HUDEP-2 (cell line): ENCODE data around the gene TRMT2A.
A peak's percentile ranks its signal among the peaks of the same experiment; 100 is the strongest.

ENCODE experiments used
- DNase-seq, 76 experiments: peaks; one replicate each; lab custom pipeline; 2025; ENCODE audit not compliant: unreplicated experiment in 76 of 76; lab: John Stamatoyannopoulos, UW

TRMT2A gene

DNA sequence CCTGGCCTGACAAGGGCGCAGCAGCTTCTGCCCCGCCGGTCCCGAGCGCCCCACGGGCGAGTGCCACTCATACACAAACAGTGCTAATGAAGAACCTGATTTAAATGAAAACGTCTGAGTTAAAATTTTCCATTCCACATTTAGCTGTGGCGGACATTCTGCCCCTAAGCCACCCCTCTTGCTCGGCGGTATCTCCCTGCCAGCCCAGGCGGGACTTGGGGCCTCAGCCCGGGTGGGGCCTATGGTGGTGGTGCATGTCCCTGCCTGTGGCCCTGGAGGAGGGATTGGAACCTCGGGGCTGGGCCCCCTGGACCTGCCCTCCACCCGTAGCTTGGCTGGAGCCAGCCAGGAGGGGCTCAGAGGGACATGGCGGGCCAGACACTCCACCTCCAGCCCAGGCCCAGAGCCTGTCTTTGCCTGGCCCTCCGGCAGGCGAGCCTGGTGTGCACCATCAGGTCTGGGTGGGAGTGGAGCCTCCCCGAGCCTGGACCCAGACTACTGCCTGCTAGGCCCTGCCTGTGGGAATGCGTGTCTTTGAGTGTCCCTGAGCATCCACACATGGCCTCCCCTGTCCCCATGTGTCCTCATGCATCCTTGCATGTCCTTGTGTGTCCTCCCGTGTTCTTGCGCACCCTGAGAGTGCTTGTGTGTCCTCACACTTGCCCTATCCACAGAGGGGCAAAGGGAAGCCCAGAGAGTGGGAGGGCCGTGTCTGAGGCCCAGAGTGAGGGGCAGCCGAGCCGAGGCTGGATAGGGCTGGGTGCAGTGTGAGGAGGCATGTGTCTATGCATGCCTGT lies 19.0 kb upstream of the TRMT2A start:
- no peak for DNase-seq

GRCh38 chr22:20135265-20135664 lies 18.2 kb upstream of the TRMT2A start:
- DNase-seq, result peak in 8 of 76 experiments; percentile 12 to 34 (median 14)

GRCh38 chr22:20133930-20134549 lies 17.0 kb upstream of the TRMT2A start:
- no peak for DNase-seq

DNA sequence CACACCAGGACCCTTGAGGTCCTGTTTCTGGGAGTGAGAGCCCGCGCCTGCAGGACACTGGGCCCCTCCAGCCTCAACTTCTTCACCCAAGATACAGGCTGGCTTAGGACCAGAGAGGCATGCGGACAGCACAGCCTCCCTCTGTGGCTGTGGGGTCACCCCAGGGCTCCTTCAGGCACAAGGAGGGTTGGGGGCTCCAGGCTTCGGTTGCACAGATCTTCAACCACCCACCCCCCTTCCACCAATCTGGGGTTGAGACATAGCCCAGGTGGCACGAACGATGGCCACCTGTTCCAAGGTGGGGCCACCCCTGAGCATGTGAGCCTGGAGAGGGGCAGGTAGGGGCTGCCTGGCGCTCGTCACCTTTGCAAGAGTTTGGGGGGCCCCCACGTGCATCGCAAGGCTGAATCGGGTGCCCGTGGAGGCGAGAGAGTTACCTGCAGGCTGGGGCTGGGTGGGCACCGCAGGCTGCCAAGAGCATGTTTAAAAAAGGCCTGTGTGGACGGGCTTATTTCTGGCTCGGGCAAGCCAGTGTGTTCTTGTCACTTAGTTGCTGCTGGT lies 15.7 kb upstream of the TRMT2A start:
- no peak for DNase-seq

DNA sequence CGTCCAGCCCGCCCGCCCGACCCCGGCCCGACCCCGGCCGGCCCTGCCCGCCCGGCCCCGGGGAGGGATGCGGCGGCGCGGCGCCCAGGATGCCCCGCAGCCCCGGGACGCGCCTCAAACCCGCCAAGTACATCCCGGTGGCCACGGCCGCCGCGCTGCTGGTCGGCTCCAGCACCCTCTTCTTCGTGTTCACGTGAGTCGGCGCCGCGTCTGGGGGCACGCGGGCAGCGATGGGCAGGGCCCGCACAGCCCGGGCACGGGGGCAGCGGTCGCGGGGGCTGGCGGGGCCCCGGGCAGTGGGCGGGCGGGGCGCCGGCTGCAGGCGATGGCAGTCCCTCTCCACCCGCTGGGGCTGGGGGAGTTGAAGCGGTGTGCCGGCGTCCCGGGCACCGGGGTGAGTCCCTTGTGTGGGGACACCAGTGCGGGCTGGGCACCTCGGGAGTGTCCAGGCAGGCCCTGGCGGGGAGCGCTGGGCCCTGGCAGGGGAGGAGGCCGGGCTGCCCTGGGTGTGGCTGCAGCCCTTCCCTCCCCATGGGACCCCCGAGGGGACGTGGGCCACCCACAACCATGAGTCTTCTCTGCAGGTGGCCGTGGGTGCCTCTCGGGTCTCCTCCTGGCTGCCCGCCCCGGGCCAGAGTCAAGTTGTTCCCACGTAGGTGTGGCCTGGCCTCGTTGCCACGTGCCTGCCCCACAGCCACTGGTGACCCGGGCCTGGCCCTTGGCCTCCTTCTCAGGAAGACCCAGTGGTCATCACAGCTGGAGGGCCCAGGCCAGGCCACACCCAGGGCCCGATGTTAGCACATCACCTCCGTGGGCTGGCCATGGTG lies 15.0 kb upstream of the TRMT2A start:
- DNase-seq, result no peak

DNA sequence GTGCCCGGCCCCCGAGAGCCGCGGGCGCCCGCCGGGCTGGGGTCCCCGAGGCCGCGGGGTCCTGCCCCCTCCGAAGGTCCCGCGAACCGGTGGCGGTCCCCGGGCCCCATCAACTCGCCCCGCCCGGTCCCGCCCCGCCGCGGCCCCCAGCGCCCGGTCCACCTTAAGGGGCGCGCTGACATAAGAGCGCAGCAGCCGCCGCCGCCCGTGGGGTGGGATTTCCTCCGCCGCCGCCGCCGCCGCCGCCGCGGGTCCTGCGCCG lies 14.5 kb upstream of the TRMT2A start, which contains the start of gene ZDHHC8:
TSS of gene ZDHHC8 (plus strand) at position 208 of the 262 bp plus-strand sequence. CDS start 144 bp downstream, outside the sequence.
- DNase-seq, result no peak

GRCh38 chr22:20130731-20131596 lies 13.9 kb upstream of the TRMT2A start:
- peak in 43 of 76 experiments; percentile 9 to 63 (median 36) for DNase-seq

DNA sequence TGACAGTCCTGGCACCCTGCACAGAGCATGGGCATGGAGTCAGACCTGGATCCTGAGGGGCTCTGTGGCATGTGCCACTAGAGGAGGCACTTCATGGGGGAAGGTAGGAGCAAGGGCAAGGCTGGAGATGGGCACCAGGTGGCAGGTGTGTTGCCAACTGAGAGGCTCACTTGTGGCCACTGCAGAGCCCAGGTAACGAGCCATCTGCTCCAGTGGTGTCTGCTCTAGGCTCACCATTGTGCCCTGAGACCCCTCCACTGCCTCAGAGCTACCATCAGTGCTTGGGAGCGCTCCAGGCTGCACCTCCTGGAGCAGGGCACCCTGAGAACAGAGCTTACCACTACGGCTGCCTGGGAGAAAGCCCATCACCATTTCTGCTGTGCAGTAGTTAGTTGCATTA lies 13.3 kb upstream of the TRMT2A start:
- no peak for DNase-seq

DNA sequence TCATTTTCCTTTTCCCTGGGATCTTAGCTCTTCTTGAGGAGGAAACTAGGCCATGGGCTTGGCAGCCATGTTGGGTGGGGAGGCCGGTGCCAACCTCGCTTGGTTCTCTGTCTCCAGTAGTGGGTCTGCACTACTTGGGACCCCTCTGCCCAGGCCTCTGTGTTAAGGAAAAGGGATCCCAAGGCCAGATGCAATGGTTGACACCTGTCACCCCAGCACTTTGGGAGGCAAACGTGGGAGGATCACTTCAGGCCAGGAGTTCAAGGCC lies 12.7 kb upstream of the TRMT2A start:
- DNase-seq, result no peak

- peak in 16 of 76 experiments; percentile 8 to 43 (median 17) for DNase-seq
Observed at GRCh38 chr22:20128902-20129746, 12.1 kb upstream of the TRMT2A start.

DNA sequence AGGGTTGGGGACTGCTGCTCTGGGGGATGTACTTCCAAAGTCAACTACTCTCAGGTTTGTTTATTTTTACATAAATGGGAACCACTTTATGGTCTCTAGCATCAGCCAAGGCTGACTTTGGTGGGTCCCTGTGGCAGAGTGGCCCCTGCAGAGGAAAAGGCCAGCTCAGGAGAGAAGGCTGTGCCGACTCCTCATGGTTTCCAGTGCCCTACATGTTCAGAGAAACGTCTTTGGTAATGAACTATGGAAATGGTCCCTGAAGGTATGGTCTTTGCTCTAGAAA lies 11.5 kb upstream of the TRMT2A start:
- DNase-seq, result no peak

DNA sequence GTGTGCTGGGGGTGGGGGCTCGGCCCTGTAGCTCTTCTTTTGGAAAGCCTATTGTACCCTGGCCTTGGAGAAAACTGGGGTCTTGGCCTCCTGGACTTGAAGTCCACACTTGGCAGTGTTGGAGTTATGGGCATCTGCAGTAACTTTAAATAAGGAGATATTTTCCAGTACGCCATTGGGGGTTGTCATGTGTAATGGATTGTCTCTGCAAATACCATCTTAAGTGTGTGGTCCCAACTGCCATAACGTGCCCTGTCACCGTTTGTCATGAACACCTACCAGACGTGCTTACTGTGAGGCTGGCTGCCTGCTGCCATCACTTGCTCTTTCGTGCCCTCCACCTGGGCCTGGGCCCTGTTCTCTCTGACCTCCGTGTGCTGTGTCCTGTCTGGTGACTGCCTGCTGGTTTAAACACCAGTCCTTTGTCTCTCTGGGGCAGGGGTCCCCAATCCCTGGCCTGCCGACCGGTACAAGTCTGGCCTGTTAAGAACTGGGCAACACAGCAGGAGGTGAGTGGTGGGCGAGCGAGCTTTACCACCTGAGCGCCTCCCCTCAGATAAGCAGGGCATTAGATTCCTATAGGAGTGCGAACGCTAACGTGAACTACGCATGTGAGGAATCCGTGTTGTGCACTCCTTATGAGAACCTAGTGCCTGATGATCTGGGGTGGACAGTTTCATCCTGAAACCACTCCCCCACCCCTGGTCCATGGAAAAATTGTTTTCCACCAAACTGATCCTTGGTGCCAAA lies 11.0 kb upstream of the TRMT2A start:
- DNase-seq, result no peak

DNA sequence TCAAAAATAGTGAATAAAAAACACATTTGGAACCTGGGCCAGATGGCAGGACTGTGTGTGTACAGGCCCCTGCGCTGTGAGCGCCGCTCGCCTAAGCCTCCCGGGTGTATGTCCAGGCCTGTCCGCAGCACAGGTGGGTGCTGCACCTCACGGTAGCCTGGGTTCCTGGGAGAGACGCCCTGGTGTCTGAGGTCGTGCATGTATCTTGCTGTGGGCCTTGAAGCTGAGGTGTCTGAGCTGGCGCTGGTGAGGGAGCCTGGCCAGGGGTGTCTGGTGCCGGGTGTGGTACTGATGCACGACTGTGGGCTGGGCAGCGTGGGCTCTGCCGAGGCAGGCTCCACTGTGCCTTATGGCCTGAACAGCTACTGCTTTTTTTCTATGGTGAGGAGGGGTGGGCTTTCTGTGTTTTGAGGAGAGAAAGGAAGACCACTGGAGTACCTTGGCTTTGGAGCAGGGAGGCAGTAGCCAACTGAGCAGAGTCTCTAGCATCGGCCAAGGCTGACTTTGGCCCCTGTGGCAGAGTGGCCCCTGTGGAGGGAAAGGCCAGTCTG lies 10.4 kb upstream of the TRMT2A start:
- DNase-seq, result no peak

DNA sequence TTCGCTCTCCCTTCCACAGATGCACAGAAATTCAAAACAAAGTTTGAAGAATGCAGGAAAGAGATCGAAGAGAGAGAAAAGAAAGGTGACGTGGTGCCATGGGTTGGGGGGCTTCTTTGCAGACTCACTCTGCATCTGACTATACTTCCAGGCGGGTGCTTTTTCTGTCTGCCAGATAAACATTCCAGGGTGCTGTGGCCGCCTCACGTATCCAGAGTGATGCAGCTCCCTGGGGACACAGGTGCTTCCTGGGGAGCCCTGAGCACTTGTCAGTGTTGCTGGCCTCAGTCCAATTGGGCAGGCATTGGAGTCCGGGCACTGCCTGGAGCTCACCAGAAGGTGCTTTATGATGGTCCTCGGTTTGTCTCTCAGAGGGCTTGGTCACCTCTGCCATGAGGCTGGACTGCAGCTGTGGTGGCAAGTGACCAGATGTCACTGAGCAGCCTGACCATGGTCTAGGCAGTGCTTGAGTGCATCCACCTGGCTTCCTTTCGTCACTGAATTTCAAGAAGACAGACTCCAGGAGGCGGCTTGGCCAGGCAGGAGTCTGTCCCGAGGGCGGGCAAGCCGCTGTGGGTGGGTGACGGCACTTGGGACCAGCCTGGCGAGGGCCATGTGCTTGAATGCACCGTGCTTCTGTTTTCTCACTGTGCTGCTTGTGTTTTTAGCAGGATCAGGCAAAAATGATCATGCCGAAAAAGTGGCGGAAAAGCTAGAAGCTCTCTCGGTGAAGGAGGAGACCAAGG lies 9.4 kb upstream of the TRMT2A start:
- no peak for DNase-seq

DNA sequence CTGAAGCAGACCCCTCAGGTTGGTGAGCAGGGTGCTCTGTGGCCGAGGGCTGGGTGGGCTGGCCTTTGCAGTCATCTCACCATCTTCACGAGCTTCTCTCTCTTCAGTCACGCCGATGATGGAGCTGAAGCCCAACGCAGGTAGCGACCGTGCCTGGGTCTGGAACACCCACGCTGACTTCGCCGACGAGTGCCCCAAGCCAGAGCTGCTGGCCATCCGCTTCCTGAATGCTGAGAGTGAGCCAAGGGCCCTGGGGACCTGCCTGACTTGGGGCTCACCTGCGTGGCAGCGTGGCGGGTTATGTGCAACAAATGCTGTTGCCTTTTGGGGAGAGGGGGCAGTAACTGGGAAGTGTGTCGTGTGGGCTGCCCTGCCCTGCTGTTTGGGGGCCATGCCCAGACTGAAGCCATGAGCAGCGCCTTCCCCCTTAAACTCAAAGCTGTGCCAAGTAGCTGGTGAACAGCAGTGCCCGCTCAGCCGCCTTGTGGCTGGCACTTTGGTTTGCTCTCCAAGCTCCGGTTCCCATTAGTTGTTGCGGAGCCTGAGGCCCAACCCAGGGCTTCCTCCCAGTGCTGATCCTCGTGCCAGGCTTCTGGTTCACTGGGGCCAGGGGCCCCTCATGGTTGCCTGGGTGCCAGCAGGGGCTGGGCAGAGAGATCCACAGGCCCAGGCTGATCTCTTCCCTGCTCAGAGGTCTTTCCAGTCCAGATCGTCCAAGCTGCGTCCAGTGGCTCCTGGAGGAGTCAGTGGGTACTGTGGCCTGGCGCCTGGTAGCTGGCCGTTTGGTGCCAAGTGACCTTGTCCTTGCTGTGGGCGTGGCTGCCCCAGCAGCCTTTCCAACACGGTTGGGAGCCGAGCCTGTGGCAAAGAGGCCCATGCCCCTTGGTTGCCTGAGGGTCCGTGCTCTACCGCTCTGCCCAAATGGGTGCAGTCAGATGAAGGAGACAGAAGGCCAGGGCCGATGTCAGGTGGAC lies 8.5 kb upstream of the TRMT2A start:
- no peak for DNase-seq

DNA sequence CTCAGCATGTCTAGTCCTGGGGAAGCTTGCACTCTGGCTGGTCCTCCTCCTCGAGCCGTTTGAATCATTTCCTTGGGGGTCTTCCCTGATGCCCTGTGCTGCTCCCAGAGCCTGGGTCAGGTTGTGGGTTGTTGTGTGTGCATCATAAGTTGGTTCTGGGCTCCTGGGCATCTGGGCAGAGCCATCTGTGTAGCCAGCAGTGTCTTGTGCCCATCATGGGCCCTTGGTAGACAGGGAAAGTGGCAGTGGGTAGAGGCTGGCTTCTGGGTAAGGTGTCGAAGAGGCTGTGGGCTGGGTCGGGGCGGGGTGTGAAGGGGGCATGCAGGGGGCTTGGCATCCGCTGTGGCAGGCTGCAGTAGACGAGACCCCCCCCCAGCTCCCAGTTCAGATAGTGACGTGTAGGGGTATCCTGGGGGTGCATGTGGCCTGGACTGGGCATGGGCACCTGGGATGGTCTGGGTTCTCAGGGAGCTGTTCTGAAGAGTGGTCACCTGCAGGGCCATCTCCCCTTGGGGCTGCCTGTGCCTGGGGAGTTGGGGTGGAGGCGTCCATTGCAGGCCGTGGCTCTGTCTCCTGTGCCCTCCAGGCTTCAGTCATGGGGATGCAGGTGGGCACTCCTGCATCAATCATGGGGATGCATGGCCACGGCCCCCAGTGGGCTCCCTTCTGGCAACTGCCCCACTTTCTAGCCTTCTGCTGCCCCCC lies 7.2 kb upstream of the TRMT2A start:
- no peak for DNase-seq
